ENCODE measurements around the gene APBB3. TPM values are rescaled to one million over a fixed set of nuclear protein-coding genes. Genes with fewer than 3 reads are reported as not detected.
"Not testable (repeated sequence)": the region's sequence is repeated elsewhere in the genome, so short reads cannot be mapped to it uniquely, and the experiment has no call there.

The APBB3 gene
- polyA plus RNA-seq (2013, experiment 1 of 4), result 34.9 TPM
- 32.8 TPM for polyA plus RNA-seq (2013, experiment 2 of 4)
- polyA plus RNA-seq (2013, experiment 3 of 4), result 26.0 TPM
- 33.4 TPM for polyA plus RNA-seq (2013, experiment 4 of 4)

- Histone ChIP-seq H3K9me3 (ENCODE audit: control insufficient read depth, low read length) (no peaks in the 10 kb centered on the region), H3K36me3 (ENCODE audit: control insufficient read depth, insufficient read depth, low read length) (peaks cover 15% of the 10 kb centered on the region), H3K27me3 (ENCODE audit: control insufficient read depth, insufficient read depth, low read length, poor library complexity, severe bottlenecking) (no peaks in the 10 kb centered on the region), H3K27ac (ENCODE audit: insufficient read depth, low read depth, low read length, poor library complexity, severe bottlenecking) (peak within 1 kb of the TSS; percentile 71), H3K4me3 (ENCODE audit: insufficient read depth, low read depth, low read length) (peak within 1 kb of the TSS; percentile 89), H3K4me1 (ENCODE audit: control insufficient read depth, insufficient read depth, low read length) (peaks cover 13% of the 10 kb centered on the region)
- WGBS, 2 experiments, result 0% methylated on average over 74 of the region's 74 CpGs
Observed at GRCh38 chr5:140564196-140565023, at the start of gene APBB3, which contains the start of gene SLC35A4. TSS of gene APBB3 (minus strand) at chr5:140564598. CDS start at chr5:140564245, 353 bp downstream. TSS of gene SLC35A4 (plus strand) at chr5:140564828. CDS start at chr5:140567170, 2,342 bp downstream.

GRCh38 chr5:140611020-140611521, 46.7 kb upstream of the APBB3 start:
- no peaks in the 10 kb centered on the region for H3K27me3 ChIP-seq (ENCODE audit: control insufficient read depth, insufficient read depth, low read length, poor library complexity, severe bottlenecking)
- H3K9me3 ChIP-seq (ENCODE audit: control insufficient read depth, low read length), result no peaks in the 10 kb centered on the region
- no peaks in the 10 kb centered on the region for H3K4me1 ChIP-seq (ENCODE audit: control insufficient read depth, insufficient read depth, low read length)
- no peak overlapping the region for H3K27ac ChIP-seq (ENCODE audit: insufficient read depth, low read depth, low read length, poor library complexity, severe bottlenecking)
- no peak overlapping the region for H3K4me3 ChIP-seq (ENCODE audit: insufficient read depth, low read depth, low read length)
- no peaks in the 10 kb centered on the region for H3K36me3 ChIP-seq (ENCODE audit: control insufficient read depth, insufficient read depth, low read length)
- 97 to 100% methylated on average over 2 of the region's 2 CpGs for WGBS, 2 experiments

- Histone ChIP-seq H3K9me3 (ENCODE audit: control insufficient read depth, low read length) (no peaks in the 10 kb centered on the region), H3K27ac (ENCODE audit: insufficient read depth, low read depth, low read length, poor library complexity, severe bottlenecking) (no peak overlapping the region), H3K27me3 (ENCODE audit: control insufficient read depth, insufficient read depth, low read length, poor library complexity, severe bottlenecking) (no peaks in the 10 kb centered on the region), H3K4me3 (ENCODE audit: insufficient read depth, low read depth, low read length) (no peak overlapping the region), H3K4me1 (ENCODE audit: control insufficient read depth, insufficient read depth, low read length) (no peaks in the 10 kb centered on the region), H3K36me3 (ENCODE audit: control insufficient read depth, insufficient read depth, low read length) (no peaks in the 10 kb centered on the region)
- 85 to 94% methylated on average over 4 of the region's 4 CpGs for WGBS, 2 experiments
Observed at GRCh38 chr5:140609126-140609525, 44.7 kb upstream of the APBB3 start.

GRCh38 chr5:140608722-140609121, 44.3 kb upstream of the APBB3 start:
- no peaks in the 10 kb centered on the region for H3K4me1 ChIP-seq (ENCODE audit: control insufficient read depth, insufficient read depth, low read length)
- H3K4me3 ChIP-seq (ENCODE audit: insufficient read depth, low read depth, low read length), result no peak overlapping the region
- H3K9me3 ChIP-seq (ENCODE audit: control insufficient read depth, low read length), result no peaks in the 10 kb centered on the region
- no peaks in the 10 kb centered on the region for H3K36me3 ChIP-seq (ENCODE audit: control insufficient read depth, insufficient read depth, low read length)
- H3K27me3 ChIP-seq (ENCODE audit: control insufficient read depth, insufficient read depth, low read length, poor library complexity, severe bottlenecking), result no peaks in the 10 kb centered on the region
- H3K27ac ChIP-seq (ENCODE audit: insufficient read depth, low read depth, low read length, poor library complexity, severe bottlenecking), result no peak overlapping the region

GRCh38 chr5:140607031-140607430, 42.6 kb upstream of the APBB3 start:
- Histone ChIP-seq H3K27me3 (ENCODE audit: control insufficient read depth, insufficient read depth, low read length, poor library complexity, severe bottlenecking) (no peaks in the 10 kb centered on the region), H3K27ac (ENCODE audit: insufficient read depth, low read depth, low read length, poor library complexity, severe bottlenecking) (no peak overlapping the region), H3K9me3 (ENCODE audit: control insufficient read depth, low read length) (no peaks in the 10 kb centered on the region), H3K36me3 (ENCODE audit: control insufficient read depth, insufficient read depth, low read length) (no peaks in the 10 kb centered on the region), H3K4me3 (ENCODE audit: insufficient read depth, low read depth, low read length) (no peak overlapping the region), H3K4me1 (ENCODE audit: control insufficient read depth, insufficient read depth, low read length) (no peaks in the 10 kb centered on the region)
- 90% methylated on average over 2 of the region's 2 CpGs; no CpG with 5 or more reads in 1 of the 2 experiments for WGBS, 2 experiments

- H3K27ac ChIP-seq (ENCODE audit: insufficient read depth, low read depth, low read length, poor library complexity, severe bottlenecking), result no peak overlapping the region
- H3K36me3 ChIP-seq (ENCODE audit: control insufficient read depth, insufficient read depth, low read length), result no peaks in the 10 kb centered on the region
- no peaks in the 10 kb centered on the region for H3K27me3 ChIP-seq (ENCODE audit: control insufficient read depth, insufficient read depth, low read length, poor library complexity, severe bottlenecking)
- 92 to 94% methylated on average over 3 of the region's 3 CpGs for WGBS, 2 experiments
- H3K4me3 ChIP-seq (ENCODE audit: insufficient read depth, low read depth, low read length), result no peak overlapping the region
- no peaks in the 10 kb centered on the region for H3K9me3 ChIP-seq (ENCODE audit: control insufficient read depth, low read length)
- H3K4me1 ChIP-seq (ENCODE audit: control insufficient read depth, insufficient read depth, low read length), result no peaks in the 10 kb centered on the region
Observed at GRCh38 chr5:140605879-140606278, 41.5 kb upstream of the APBB3 start.

- H3K27me3 ChIP-seq (ENCODE audit: control insufficient read depth, insufficient read depth, low read length, poor library complexity, severe bottlenecking), result no peaks in the 10 kb centered on the region
- no peaks in the 10 kb centered on the region for H3K36me3 ChIP-seq (ENCODE audit: control insufficient read depth, insufficient read depth, low read length)
- no peak overlapping the region for H3K4me3 ChIP-seq (ENCODE audit: insufficient read depth, low read depth, low read length)
- no peak overlapping the region for H3K27ac ChIP-seq (ENCODE audit: insufficient read depth, low read depth, low read length, poor library complexity, severe bottlenecking)
- no peaks in the 10 kb centered on the region for H3K9me3 ChIP-seq (ENCODE audit: control insufficient read depth, low read length)
- 86 to 94% methylated on average over 2 of the region's 2 CpGs for WGBS, 2 experiments
- no peaks in the 10 kb centered on the region for H3K4me1 ChIP-seq (ENCODE audit: control insufficient read depth, insufficient read depth, low read length)
Observed at GRCh38 chr5:140603734-140604133, 39.3 kb upstream of the APBB3 start.

GRCh38 chr5:140603446-140603698, 39.0 kb upstream of the APBB3 start:
- H3K4me1 ChIP-seq (ENCODE audit: control insufficient read depth, insufficient read depth, low read length); H3K27ac ChIP-seq (ENCODE audit: insufficient read depth, low read depth, low read length, poor library complexity, severe bottlenecking); H3K36me3 ChIP-seq (ENCODE audit: control insufficient read depth, insufficient read depth, low read length); H3K4me3 ChIP-seq (ENCODE audit: insufficient read depth, low read depth, low read length); H3K9me3 ChIP-seq (ENCODE audit: control insufficient read depth, low read length); H3K27me3 ChIP-seq (ENCODE audit: control insufficient read depth, insufficient read depth, low read length, poor library complexity, severe bottlenecking): not testable (repeated sequence)
- 91 to 92% methylated on average over 4 of the region's 4 CpGs for WGBS, 2 experiments

- H3K4me3 ChIP-seq (ENCODE audit: insufficient read depth, low read depth, low read length), result no peak overlapping the region
- H3K4me1 ChIP-seq (ENCODE audit: control insufficient read depth, insufficient read depth, low read length), result no peaks in the 10 kb centered on the region
- H3K36me3 ChIP-seq (ENCODE audit: control insufficient read depth, insufficient read depth, low read length), result no peaks in the 10 kb centered on the region
- H3K9me3 ChIP-seq (ENCODE audit: control insufficient read depth, low read length), result no peaks in the 10 kb centered on the region
- no peak overlapping the region for H3K27ac ChIP-seq (ENCODE audit: insufficient read depth, low read depth, low read length, poor library complexity, severe bottlenecking)
- 81 to 84% methylated on average over 2 to 4 of the region's 4 CpGs for WGBS, 2 experiments
- no peaks in the 10 kb centered on the region for H3K27me3 ChIP-seq (ENCODE audit: control insufficient read depth, insufficient read depth, low read length, poor library complexity, severe bottlenecking)
Observed at GRCh38 chr5:140602147-140602546, 37.7 kb upstream of the APBB3 start.

GRCh38 chr5:140600096-140600495, 35.7 kb upstream of the APBB3 start:
- H3K4me1 ChIP-seq (ENCODE audit: control insufficient read depth, insufficient read depth, low read length), result no peaks in the 10 kb centered on the region
- H3K27me3 ChIP-seq (ENCODE audit: control insufficient read depth, insufficient read depth, low read length, poor library complexity, severe bottlenecking), result no peaks in the 10 kb centered on the region
- no peak overlapping the region for H3K27ac ChIP-seq (ENCODE audit: insufficient read depth, low read depth, low read length, poor library complexity, severe bottlenecking)
- no peaks in the 10 kb centered on the region for H3K36me3 ChIP-seq (ENCODE audit: control insufficient read depth, insufficient read depth, low read length)
- no peak overlapping the region for H3K4me3 ChIP-seq (ENCODE audit: insufficient read depth, low read depth, low read length)
- no peaks in the 10 kb centered on the region for H3K9me3 ChIP-seq (ENCODE audit: control insufficient read depth, low read length)

Measured in ectodermal cell (in vitro differentiated cells).